ENCODE data around the gene MYH6. TPM values are rescaled to one million over a fixed set of nuclear protein-coding genes. Genes with fewer than 3 reads are reported as not detected.
"Not testable (repeated sequence)": the region's sequence is repeated elsewhere in the genome, so short reads cannot be mapped to it uniquely, and the experiment has no call there.

MYH6 gene
- total RNA-seq, 1 donor from 2014 or later, result 0.11 TPM

DNA sequence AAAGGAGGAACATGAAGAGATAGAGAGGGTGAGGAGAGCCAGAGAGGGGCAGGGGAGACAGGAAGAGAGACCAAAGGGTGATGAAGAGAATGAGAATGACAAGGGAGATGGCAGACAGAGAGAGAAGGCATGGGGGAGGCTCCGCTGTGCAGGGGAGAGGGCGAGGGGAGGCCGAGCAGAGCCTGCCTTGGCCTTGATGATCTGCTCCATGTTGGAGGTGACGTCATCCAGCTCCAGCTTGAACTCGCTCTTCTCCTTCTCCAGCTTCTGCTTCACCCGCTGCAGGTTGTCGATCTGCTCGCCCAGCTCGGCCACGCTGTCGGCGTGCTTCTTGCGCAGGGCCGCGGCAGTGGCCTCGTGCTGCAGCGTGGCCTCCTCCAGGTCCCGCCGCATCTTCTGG, 18.2 kb downstream of the MYH6 start:
- H3K27me3 Mint-ChIP-seq (ENCODE audit: low read depth); H3K27ac Mint-ChIP-seq; H3K9me3 Mint-ChIP-seq; H3K36me3 Mint-ChIP-seq (ENCODE audit: low read depth); H3K4me3 Mint-ChIP-seq (ENCODE audit: low read depth); intact Hi-C loops (cut with micrococcal nuclease); DNase-seq (ENCODE audit: low spot score); H3K4me1 Mint-ChIP-seq (ENCODE audit: low read depth): not testable (repeated sequence)

DNA sequence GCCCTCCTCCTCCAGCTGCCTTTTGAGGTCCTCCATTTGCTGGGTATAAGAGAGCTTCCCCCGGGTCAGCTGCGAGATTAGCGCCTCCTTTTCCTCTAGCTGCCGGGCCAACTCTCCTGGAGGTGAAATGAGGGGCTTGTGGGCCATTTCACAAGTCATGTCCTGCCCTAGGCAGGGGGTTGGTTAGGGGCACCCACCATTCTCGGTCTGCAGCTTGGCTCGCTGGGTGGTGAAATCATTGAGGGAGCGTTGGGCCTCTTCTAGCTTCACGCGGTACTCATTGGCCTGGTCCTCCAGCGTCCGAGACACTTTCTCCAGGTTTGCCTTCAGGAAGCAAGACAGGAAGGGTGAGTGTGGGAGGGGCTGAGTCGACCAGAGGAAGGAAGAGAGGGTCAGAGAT, 18.7 kb downstream of the MYH6 start:
- Mint-ChIP-seq H3K4me1 (ENCODE audit: low read depth) (no peaks in the 10 kb centered on the region), H3K27me3 (ENCODE audit: low read depth) (peaks cover 2% of the 10 kb centered on the region), H3K36me3 (ENCODE audit: low read depth) (no peaks in the 10 kb centered on the region), H3K27ac (no peak overlapping the region), H3K9me3 (no peaks in the 10 kb centered on the region), H3K4me3 (ENCODE audit: low read depth) (no peak overlapping the region)
- intact Hi-C loops (cut with micrococcal nuclease), result no loop called here
- DNase-seq (ENCODE audit: low spot score), result no peak

DNA sequence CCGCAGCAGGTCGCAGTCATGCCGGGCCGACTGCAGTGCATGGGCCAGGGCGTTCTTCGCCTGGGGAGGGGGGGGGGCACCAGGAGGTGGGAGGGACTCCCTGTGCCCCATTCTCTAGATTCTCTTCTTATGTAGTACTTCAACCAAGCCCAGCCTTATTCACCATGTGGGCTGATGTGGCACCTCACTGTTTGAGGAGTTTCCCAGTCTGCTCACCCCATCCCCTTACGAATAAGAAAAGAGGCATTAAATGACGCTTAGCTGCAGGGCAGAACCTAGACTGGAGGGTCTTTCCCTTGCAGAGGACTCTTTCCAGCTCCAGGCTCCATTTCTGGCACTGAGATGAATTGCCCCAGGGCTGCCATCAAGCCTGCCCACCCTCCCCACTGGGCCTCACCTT, 19.1 kb downstream of the MYH6 start:
- H3K27ac Mint-ChIP-seq, result no peak overlapping the region
- intact Hi-C loops (cut with micrococcal nuclease), result no loop called here
- H3K27me3 Mint-ChIP-seq (ENCODE audit: low read depth), result peaks cover 2% of the 10 kb centered on the region
- no peaks in the 10 kb centered on the region for H3K4me1 Mint-ChIP-seq (ENCODE audit: low read depth)
- no peak for DNase-seq (ENCODE audit: low spot score)
- H3K9me3 Mint-ChIP-seq, result no peaks in the 10 kb centered on the region
- no peaks in the 10 kb centered on the region for H3K36me3 Mint-ChIP-seq (ENCODE audit: low read depth)
- H3K4me3 Mint-ChIP-seq (ENCODE audit: low read depth), result no peak overlapping the region

DNA sequence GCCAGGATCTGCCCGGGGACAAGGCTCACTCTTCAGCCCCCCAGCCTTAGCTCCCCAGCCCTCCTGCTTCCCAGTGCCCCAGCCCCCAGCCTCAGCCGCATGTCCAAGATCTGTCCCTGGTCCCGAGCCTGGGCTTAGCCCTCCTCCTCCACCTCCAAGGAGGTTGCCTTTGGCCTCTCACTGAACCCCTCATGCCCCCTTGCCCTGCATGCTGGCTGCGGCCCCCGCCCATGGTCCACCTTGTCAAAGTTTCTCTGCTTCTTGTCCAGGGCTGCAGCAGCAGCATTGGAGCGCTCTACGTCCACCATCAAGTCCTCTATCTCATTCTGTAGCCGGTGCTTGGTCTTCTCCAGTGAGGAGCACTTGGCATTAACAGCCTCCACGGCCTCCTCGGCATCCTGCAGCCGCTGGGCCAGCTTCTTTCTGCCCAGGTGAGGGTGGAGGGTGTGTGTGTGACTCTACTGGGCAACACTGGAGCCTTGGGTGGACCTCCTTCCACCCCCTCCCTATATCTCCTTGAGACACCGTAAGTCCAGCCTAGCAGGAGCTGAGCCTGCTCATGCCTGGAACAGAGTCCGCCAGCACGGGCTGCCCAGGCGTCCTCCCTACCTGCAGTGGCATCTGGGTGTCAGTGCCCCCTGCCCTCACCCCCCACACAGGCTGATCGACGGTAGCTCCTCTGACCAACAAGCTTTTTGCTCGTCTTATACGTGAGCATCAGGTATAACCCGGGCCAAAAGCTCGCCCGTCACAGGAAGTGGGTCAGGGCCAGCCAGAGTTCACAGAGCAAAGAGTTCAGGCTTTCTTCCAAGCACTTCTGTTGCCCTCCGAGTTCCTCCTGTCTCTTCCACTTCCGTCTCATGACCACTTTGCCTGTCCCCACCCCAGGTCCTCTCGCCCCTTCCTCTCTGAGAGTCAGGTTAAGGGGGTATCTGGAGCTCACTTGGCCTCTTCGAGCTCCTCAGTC, 19.9 kb downstream of the MYH6 start:
- Mint-ChIP-seq H3K9me3 (no peaks in the 10 kb centered on the region), H3K4me1 (ENCODE audit: low read depth) (no peaks in the 10 kb centered on the region), H3K4me3 (ENCODE audit: low read depth) (no peak overlapping the region), H3K27me3 (ENCODE audit: low read depth) (peaks cover 2% of the 10 kb centered on the region), H3K27ac (no peak overlapping the region), H3K36me3 (ENCODE audit: low read depth) (no peaks in the 10 kb centered on the region)
- no peak for DNase-seq (ENCODE audit: low spot score)
- intact Hi-C loops (cut with micrococcal nuclease), result no loop called here

DNA sequence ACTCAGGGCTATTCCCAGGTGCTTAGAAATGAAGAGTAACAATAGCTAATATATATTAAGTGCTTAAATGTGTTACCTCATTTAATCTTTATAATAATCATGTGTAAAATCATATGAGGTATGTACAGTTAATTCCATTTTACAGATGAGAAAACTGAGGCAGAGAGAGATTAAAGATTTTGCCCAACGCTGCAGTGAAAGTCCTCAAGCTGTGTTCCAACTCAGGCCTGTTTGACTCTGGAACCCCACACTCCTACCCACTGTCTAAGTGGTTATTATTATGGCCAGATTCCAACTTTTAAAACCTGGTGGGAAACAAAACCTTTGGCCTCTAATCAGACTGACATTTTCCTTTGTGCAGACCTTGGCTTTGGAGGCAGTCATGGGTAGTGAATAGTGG, 21.1 kb downstream of the MYH6 start:
- Mint-ChIP-seq H3K27me3 (ENCODE audit: low read depth) (no peaks in the 10 kb centered on the region), H3K9me3 (no peaks in the 10 kb centered on the region), H3K4me3 (ENCODE audit: low read depth) (no peak overlapping the region), H3K4me1 (ENCODE audit: low read depth) (no peaks in the 10 kb centered on the region), H3K36me3 (ENCODE audit: low read depth) (no peaks in the 10 kb centered on the region), H3K27ac (no peak overlapping the region)
- no peak for DNase-seq (ENCODE audit: low spot score)
- intact Hi-C loops (cut with micrococcal nuclease), result no loop called here

DNA sequence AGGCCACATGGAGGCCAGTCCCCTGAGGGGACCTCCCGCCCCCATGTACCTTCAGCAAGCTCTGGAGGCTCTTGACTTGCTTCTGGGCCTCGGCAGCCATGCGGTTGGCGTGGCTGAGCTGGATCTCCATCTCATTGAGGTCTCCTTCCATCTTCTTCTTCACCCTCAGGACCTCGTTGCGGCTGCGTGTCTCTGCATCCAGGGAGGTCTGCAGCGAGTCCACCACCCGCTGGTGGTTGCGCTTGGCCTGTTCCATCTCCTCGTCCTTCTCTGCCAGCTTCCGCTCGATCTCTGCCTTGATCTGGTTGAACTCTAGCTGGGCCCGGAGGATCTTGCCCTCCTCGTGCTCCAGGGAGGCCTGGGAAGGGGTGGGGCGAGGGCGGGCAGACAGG, 21.8 kb downstream of the MYH6 start:
- H3K4me3 Mint-ChIP-seq (ENCODE audit: low read depth); H3K27ac Mint-ChIP-seq; intact Hi-C loops (cut with micrococcal nuclease); DNase-seq (ENCODE audit: low spot score); H3K36me3 Mint-ChIP-seq (ENCODE audit: low read depth); H3K9me3 Mint-ChIP-seq; H3K27me3 Mint-ChIP-seq (ENCODE audit: low read depth); H3K4me1 Mint-ChIP-seq (ENCODE audit: low read depth): not testable (repeated sequence)

DNA sequence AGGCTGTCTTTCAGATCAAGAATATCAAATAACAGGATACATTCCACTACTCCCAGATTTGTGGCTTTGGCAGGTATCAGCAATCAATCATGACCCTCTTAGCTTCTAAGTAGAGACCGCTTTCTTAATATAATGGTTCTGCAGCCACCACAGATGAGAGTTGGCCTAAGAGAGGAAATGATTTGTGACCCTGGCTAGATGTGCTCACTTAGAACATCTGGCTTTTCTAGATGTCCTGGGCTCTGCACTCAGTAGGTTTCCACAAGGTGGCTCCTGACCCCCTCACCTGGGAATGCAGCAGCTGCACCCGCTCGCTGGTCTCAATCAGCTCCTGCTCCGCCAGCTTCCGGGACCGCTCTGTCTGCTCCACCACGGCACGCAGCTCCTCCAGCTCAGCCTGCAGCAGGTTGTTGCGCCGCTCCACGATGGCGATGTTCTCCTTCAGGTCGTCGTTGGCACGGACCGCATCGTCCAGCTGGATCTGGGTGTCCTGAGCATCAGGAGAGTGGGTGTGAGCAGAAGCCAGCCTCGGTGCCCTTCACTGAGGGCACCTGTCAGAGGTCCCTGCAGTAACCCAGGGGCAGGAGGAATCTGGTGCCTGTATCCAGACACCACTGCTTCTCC, 22.3 kb downstream of the MYH6 start:
- Mint-ChIP-seq H3K27ac (no peak overlapping the region), H3K27me3 (ENCODE audit: low read depth) (no peaks in the 10 kb centered on the region), H3K4me1 (ENCODE audit: low read depth) (no peaks in the 10 kb centered on the region), H3K4me3 (ENCODE audit: low read depth) (no peak overlapping the region), H3K9me3 (no peaks in the 10 kb centered on the region), H3K36me3 (ENCODE audit: low read depth) (no peaks in the 10 kb centered on the region)
- no peak for DNase-seq (ENCODE audit: low spot score)
- intact Hi-C loops (cut with micrococcal nuclease), result no loop called here

DNA sequence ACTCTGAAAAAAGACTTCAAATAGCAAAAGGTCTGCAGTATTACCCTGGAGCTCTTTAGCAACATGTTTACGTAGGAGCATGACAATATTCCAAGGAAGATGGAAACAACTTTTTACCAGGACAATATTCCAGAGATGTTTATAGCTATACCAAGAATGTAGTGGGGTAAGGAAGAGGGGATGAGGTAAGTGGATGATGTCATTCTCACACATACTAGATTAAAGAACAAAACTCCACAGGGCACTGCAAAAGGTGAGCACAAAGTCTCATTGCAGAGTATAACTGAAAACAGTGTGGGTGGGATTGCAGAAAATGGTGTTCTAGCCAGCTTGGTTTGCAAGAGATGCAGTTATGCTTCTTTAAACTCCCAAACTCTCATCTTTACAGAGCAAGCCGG, 22.8 kb downstream of the MYH6 start:
- DNase-seq (ENCODE audit: low spot score), result no peak
- Mint-ChIP-seq H3K27me3 (ENCODE audit: low read depth) (no peaks in the 10 kb centered on the region), H3K4me3 (ENCODE audit: low read depth) (no peak overlapping the region), H3K36me3 (ENCODE audit: low read depth) (no peaks in the 10 kb centered on the region), H3K4me1 (ENCODE audit: low read depth) (no peaks in the 10 kb centered on the region), H3K27ac (no peak overlapping the region), H3K9me3 (no peaks in the 10 kb centered on the region)
- intact Hi-C loops (cut with micrococcal nuclease), result no loop called here

DNA sequence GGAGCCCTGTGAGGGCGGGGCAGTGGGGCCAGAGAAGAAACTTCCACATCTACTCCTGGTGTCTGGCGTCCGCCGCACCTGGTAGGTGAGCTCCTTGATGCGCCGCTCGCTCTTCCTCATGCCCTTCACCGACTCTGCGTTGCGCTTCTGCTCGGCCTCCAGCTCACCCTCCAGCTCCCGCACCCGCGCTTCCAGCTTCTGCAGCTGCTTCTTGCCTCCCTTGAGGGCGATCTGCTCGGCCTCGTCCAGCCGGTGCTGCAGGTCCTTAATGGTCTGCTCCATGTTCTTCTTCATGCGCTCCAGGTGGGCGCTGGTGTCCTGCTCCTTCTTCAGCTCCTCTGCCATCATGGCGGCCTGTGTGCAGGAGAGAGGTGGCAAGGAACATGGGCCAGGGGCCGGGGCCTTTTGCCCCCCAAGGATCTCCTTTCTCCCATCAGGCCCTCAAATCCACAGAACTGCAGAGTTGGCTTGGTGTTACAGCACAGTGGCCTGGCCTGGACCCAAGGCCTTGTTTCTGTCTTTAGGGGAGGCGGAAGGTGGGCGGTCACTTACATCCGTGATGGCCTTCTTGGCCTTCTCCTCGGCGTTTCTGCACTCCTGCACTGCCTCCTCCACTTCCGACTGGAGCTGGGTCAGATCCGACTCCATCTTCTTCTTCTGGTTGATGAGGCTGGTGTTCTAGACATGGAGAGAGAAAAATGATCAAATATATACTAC, 23.6 kb downstream of the MYH6 start:
- H3K4me3 Mint-ChIP-seq (ENCODE audit: low read depth), result no peak overlapping the region
- no peaks in the 10 kb centered on the region for H3K9me3 Mint-ChIP-seq
- H3K27me3 Mint-ChIP-seq (ENCODE audit: low read depth), result no peaks in the 10 kb centered on the region
- no peaks in the 10 kb centered on the region for H3K36me3 Mint-ChIP-seq (ENCODE audit: low read depth)
- no peak overlapping the region for H3K27ac Mint-ChIP-seq
- intact Hi-C loops (cut with micrococcal nuclease), result no loop called here
- H3K4me1 Mint-ChIP-seq (ENCODE audit: low read depth), result no peaks in the 10 kb centered on the region
- no peak for DNase-seq (ENCODE audit: low spot score)

DNA sequence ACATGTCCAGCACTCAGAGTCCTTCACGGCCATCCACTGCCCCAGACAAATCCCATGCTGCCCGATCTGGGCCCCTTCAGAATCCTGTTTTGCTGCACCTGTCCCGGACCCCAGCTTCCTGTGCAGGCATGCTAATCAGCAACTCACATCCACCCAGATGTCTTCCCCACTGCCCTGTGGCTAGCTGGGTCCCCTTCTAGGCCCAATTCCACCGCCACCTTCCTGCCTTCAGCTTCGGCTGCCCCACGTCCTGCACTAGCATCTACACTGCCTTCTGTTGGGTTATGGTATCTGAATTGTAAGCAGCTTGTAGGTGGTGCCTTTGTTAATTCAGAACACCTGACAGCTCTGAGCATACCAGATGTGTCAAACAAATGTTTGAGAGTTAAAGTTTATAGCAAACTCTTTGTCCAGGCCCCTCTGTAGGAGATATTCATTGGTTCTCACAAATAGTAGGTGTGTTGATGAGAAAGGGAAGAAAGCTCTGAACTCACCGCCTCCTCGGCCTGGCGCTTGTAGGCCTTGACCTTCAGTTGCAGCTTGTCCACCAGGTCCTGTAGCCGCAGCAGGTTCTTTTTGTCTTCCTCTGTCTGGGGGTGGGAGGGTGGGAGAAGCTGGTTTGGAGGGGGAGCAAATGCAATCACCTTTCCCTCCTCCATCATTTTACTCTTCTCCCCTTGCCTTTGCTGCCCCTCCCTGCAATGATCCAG, 25.2 kb downstream of the MYH6 start:
- intact Hi-C loops (cut with micrococcal nuclease), result no loop called here
- Mint-ChIP-seq H3K4me3 (ENCODE audit: low read depth) (no peak overlapping the region), H3K4me1 (ENCODE audit: low read depth) (no peaks in the 10 kb centered on the region), H3K9me3 (no peaks in the 10 kb centered on the region), H3K36me3 (ENCODE audit: low read depth) (no peaks in the 10 kb centered on the region), H3K27ac (no peak overlapping the region), H3K27me3 (ENCODE audit: low read depth) (no peaks in the 10 kb centered on the region)
- no peak for DNase-seq (ENCODE audit: low spot score)

DNA sequence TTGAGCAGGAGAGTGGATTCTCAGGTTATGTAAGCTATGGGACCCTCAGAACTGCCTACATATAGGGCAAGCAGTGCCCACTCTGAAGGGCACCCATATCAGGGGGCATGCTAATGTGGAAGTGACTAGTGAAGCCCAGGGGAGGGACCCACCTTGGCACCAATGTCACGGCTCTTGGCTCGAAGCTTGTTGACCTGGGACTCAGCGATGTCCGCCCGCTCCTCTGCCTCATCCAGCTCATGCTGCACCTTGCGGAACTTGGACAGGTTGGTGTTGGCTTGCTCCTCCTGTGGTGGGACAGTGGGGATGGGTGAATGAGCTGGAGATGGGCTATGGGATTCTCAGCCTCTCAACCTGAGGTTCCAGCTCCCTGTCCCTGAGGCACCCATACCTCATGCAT, 25.8 kb downstream of the MYH6 start:
- intact Hi-C loops (cut with micrococcal nuclease), result no loop called here

DNA sequence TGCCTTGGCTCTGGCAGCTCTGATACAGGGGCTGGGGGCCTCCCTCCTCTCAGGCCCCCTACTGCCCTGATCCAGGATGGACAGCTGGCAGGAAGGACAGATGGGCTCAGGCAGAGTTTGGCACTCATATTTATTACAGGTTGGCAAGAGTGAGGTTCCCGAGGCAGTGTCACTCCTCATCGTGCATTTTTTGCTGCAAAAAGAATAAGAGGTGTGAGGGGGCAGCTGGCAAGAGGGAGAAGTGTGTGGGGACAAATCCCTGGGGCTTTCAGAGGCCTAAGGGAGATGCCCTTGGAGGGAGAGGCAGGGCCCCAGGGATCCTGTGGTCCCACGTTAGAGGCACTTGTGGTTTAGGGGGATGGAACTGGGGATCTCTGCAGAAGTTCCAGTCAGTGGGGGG, 26.2 kb downstream of the MYH6 start:
- no peak overlapping the region for H3K4me3 Mint-ChIP-seq (ENCODE audit: low read depth)
- intact Hi-C loops (cut with micrococcal nuclease), result loop anchor here (2.0 kb wide), 1 partner anchor 117 kb away; no protein-coding TSS in a partner anchor
- no peaks in the 10 kb centered on the region for H3K9me3 Mint-ChIP-seq
- H3K4me1 Mint-ChIP-seq (ENCODE audit: low read depth), result no peaks in the 10 kb centered on the region
- DNase-seq (ENCODE audit: low spot score), result no peak
- H3K36me3 Mint-ChIP-seq (ENCODE audit: low read depth), result no peaks in the 10 kb centered on the region
- no peaks in the 10 kb centered on the region for H3K27me3 Mint-ChIP-seq (ENCODE audit: low read depth)
- H3K27ac Mint-ChIP-seq, result no peak overlapping the region

More for the DNA sequence above, 25.8 kb downstream of the MYH6 start:
- Mint-ChIP-seq H3K27me3 (ENCODE audit: low read depth) (no peaks in the 10 kb centered on the region), H3K9me3 (no peaks in the 10 kb centered on the region), H3K36me3 (ENCODE audit: low read depth) (no peaks in the 10 kb centered on the region), H3K4me3 (ENCODE audit: low read depth) (no peak overlapping the region), H3K4me1 (ENCODE audit: low read depth) (no peaks in the 10 kb centered on the region), H3K27ac (no peak overlapping the region)
- DNase-seq (ENCODE audit: low spot score), result no peak

All from activated T-helper 2 cell treated with anti-CD3 and anti-CD28 coated beads, Interferon-gamma antibody, Interleukin-2, Interleukin-4, amounts not matched to agents 10 μg/mL and 5 μg/mL and 100 μg/mL, durations not matched to agents 14 hours and 24 hours and 36 hours (primary cell).